Inflammatory macrophage treated with lipopolysaccharide for 4 hours (primary cell): ENCODE measurements around the gene MAGOH.
"Not testable (repeated sequence)": the region's sequence is repeated elsewhere in the genome, so short reads cannot be mapped to it uniquely, and the experiment has no call there.

Experiments used
- DNase-seq: peaks from one replicate; pipeline ENCODE4 v3.0.0-alpha.2; 2020

Gene MAGOH

GRCh38 chr1:53219711-53220110, 18.6 kb downstream of the MAGOH start:
- DNase-seq, result no peak

- DNase-seq, result no peak
These were observed 20.1 kb downstream of the MAGOH start for GRCh38 chr1:53218201-53218600.

- no peak for DNase-seq
These were observed 23.9 kb downstream of the MAGOH start for GRCh38 chr1:53214376-53214940.

GRCh38 chr1:53210954-53211353, 27.4 kb downstream of the MAGOH start:
- DNase-seq, result no peak

GRCh38 chr1:53210352-53210751, 28.0 kb downstream of the MAGOH start:
- no peak for DNase-seq

- DNase-seq, result no peak
These were observed 30.6 kb downstream of the MAGOH start for GRCh38 chr1:53207726-53208125.

GRCh38 chr1:53206735-53207379, 31.5 kb downstream of the MAGOH start:
- no peak for DNase-seq

GRCh38 chr1:53206083-53206685, 32.1 kb downstream of the MAGOH start:
- DNase-seq, result not testable (repeated sequence)

- DNase-seq, result not testable (repeated sequence)
These were observed 32.8 kb downstream of the MAGOH start for GRCh38 chr1:53205496-53205895.

GRCh38 chr1:53203466-53203865, 34.9 kb downstream of the MAGOH start:
- DNase-seq, result no peak

- no peak for DNase-seq
These were observed 40.1 kb downstream of the MAGOH start for GRCh38 chr1:53198241-53198651.

GRCh38 chr1:53197291-53198200, 40.8 kb downstream of the MAGOH start:
- DNase-seq, result peak; percentile 54

- DNase-seq, result peak; percentile 98
These were observed 41.6 kb downstream of the MAGOH start, which contains the start of gene CPT2 for GRCh38 chr1:53196485-53197290. TSS of gene CPT2 (plus strand) at chr1:53196824. CDS start at chr1:53196944, 120 bp downstream.

- no peak for DNase-seq
These were observed 42.3 kb downstream of the MAGOH start for GRCh38 chr1:53196017-53196484.

GRCh38 chr1:53195246-53196016, 42.9 kb downstream of the MAGOH start:
- no peak for DNase-seq

GRCh38 chr1:53190210-53190611, 48.1 kb downstream of the MAGOH start:
- DNase-seq, result no peak

GRCh38 chr1:53189061-53189460, 49.3 kb downstream of the MAGOH start:
- no peak for DNase-seq

GRCh38 chr1:53188099-53188498, 50.2 kb downstream of the MAGOH start:
- DNase-seq, result no peak

- no peak for DNase-seq
These were observed 50.9 kb downstream of the MAGOH start for GRCh38 chr1:53187401-53187800.

GRCh38 chr1:53186533-53186932, 51.8 kb downstream of the MAGOH start:
- DNase-seq, result no peak

- not testable (repeated sequence) for DNase-seq
These were observed 52.4 kb downstream of the MAGOH start for GRCh38 chr1:53185955-53186297.
